ENCODE data around the gene SLC39A7. TPM values are rescaled to one million over a fixed set of nuclear protein-coding genes. Genes with fewer than 3 reads are reported as not detected.

SLC39A7 gene
- total RNA-seq, 2 experiments from 2014 or later = 33.0 to 41.8 TPM

GRCh38 chr6:33201935-33202334 lies 1.3 kb downstream of the SLC39A7 start:
- ChIA-PET CTCF (interaction anchor here (0.6 kb wide), 1 partner anchor 362 kb away, joined by 3 read pairs; no protein-coding TSS in a partner anchor), POLR2A (no interaction called here)
- peaks cover 76% of the 10 kb centered on the region for H3K4me1 Mint-ChIP-seq
- no peaks in the 10 kb centered on the region for H3K27me3 Mint-ChIP-seq
- peak overlapping the region; percentile 99 for H3K27ac Mint-ChIP-seq
- DNase-seq (no peak), ATAC-seq (no peak)
- intact Hi-C loops (cut with DNase I, micrococcal nuclease) = loop anchor here (2.0 to 10.0 kb wide), 11 partner anchors 213 to 1537 kb away; partner anchors contain the start of genes AGPAT1 (in 2 of the 2), RNF5 (in 2 of the 2), C6orf47 (in 1 of the 2) and CLIC1 (in 1 of the 2)
- H3K9me3 Mint-ChIP-seq (ENCODE audit: low read depth) = no peaks in the 10 kb centered on the region
- H3K4me3 Mint-ChIP-seq = peak overlapping the region; percentile 100
- H3K36me3 Mint-ChIP-seq (ENCODE audit: low read depth) = peaks cover 45% of the 10 kb centered on the region

GRCh38 chr6:33202799-33203198 lies 2.1 kb downstream of the SLC39A7 start:
- ChIA-PET POLR2A (no interaction called here), CTCF (interaction anchor here (0.9 to 1.2 kb wide), 3 partner anchors 46 to 96 kb away, joined by 3 to 5 read pairs (median 4); partner anchors contain the start of genes B3GALT4 and RGL2)
- no peaks in the 10 kb centered on the region for H3K9me3 Mint-ChIP-seq (ENCODE audit: low read depth)
- peaks cover 73% of the 10 kb centered on the region for H3K4me1 Mint-ChIP-seq
- no peaks in the 10 kb centered on the region for H3K27me3 Mint-ChIP-seq
- ATAC-seq (no peak), DNase-seq (no peak)
- H3K36me3 Mint-ChIP-seq (ENCODE audit: low read depth) = peaks cover 38% of the 10 kb centered on the region
- H3K27ac Mint-ChIP-seq = no peak overlapping the region
- intact Hi-C loops (cut with DNase I, micrococcal nuclease) = loop anchor here (5.0 to 10.0 kb wide), 8 partner anchors 212 to 1538 kb away; partner anchors contain the start of genes AGPAT1 (in 2 of the 2), RNF5 (in 2 of the 2), C6orf47 (in 1 of the 2) and CLIC1 (in 1 of the 2)
- peak overlapping the region; percentile 40 for H3K4me3 Mint-ChIP-seq

- Mint-ChIP-seq H3K9me3 (ENCODE audit: low read depth) (no peaks in the 10 kb centered on the region), H3K36me3 (ENCODE audit: low read depth) (peaks cover 38% of the 10 kb centered on the region), H3K27ac (no peak overlapping the region), H3K4me3 (peak overlapping the region; percentile 77), H3K27me3 (no peaks in the 10 kb centered on the region), H3K4me1 (peaks cover 65% of the 10 kb centered on the region)
- DNase-seq (no peak), ATAC-seq (no peak)
- intact Hi-C loops (cut with DNase I, micrococcal nuclease) = loop anchor here (1.0 to 10.0 kb wide), 13 partner anchors 21 to 1539 kb away; partner anchors contain the start of genes AGPAT1 (in 2 of the 2), RNF5 (in 2 of the 2), C6orf47 (in 1 of the 2) and CLIC1 (in 1 of the 2)
- CTCF ChIA-PET = interaction anchor here (1.0 to 1.2 kb wide), 2 partner anchors 45 to 96 kb away, joined by 3 to 5 read pairs; partner anchors contain the start of gene RGL2
- POLR2A ChIA-PET = no interaction called here
These were observed 2.9 kb downstream of the SLC39A7 start for GRCh38 chr6:33203443-33204164.

GRCh38 chr6:33204165-33204414 lies 3.4 kb downstream of the SLC39A7 start:
- peak overlapping the region; percentile 34 for H3K27ac Mint-ChIP-seq
- ChIA-PET CTCF (interaction anchor here (0.6 to 1.7 kb wide), 3 partner anchors 42 to 68 kb away, joined by 3 to 8 read pairs (median 4); partner anchors contain the start of genes RPS18 and VPS52), POLR2A (interaction anchor here (1.0 to 2.4 kb wide), 4 partner anchors 45 to 360 kb away, joined by 3 to 19 read pairs (median 5); partner anchors contain the start of gene PSMB8)
- no peak for DNase-seq
- intact Hi-C loops (cut with DNase I, micrococcal nuclease) = loop anchor here (1.0 to 10.0 kb wide), 13 partner anchors 21 to 1539 kb away; partner anchors contain the start of genes AGPAT1 (in 2 of the 2), RNF5 (in 2 of the 2), C6orf47 (in 1 of the 2) and CLIC1 (in 1 of the 2)
- ATAC-seq = no peak
- H3K9me3 Mint-ChIP-seq (ENCODE audit: low read depth) = no peaks in the 10 kb centered on the region
- peak overlapping the region; percentile 77 for H3K4me3 Mint-ChIP-seq
- no peaks in the 10 kb centered on the region for H3K27me3 Mint-ChIP-seq
- H3K4me1 Mint-ChIP-seq = peaks cover 65% of the 10 kb centered on the region
- H3K36me3 Mint-ChIP-seq (ENCODE audit: low read depth) = peaks cover 39% of the 10 kb centered on the region

- Mint-ChIP-seq H3K27me3 (no peaks in the 10 kb centered on the region), H3K4me3 (peak within 1 kb of the TSS; percentile 77), H3K36me3 (ENCODE audit: low read depth) (peaks cover 42% of the 10 kb centered on the region), H3K4me1 (peaks cover 66% of the 10 kb centered on the region), H3K9me3 (ENCODE audit: low read depth) (no peaks in the 10 kb centered on the region), H3K27ac (peak within 1 kb of the TSS; percentile 96)
- peak; percentile 96 for DNase-seq
- POLR2A ChIA-PET = interaction anchor here (1.0 to 2.4 kb wide), 4 partner anchors 45 to 360 kb away, joined by 3 to 19 read pairs (median 5); partner anchors contain the start of gene PSMB8
- peak; percentile 48 for ATAC-seq
- CTCF ChIA-PET = interaction anchor here (0.5 to 1.7 kb wide), 6 partner anchors 41 to 1467 kb away, joined by 3 to 8 read pairs (median 4); partner anchors contain the start of genes RPS18 and VPS52
- intact Hi-C loops (cut with DNase I, micrococcal nuclease) = loop anchor here (1.0 to 10.0 kb wide), 18 partner anchors 22 to 1540 kb away; partner anchors contain the start of genes AGPAT1 (in 2 of the 2), CUTA (in 2 of the 2), RNF5 (in 2 of the 2) and BRD2 (in 1 of the 2)
These were observed 3.9 kb downstream of the SLC39A7 start, which contains the start of gene HSD17B8 for GRCh38 chr6:33204415-33205190. TSS of gene HSD17B8 (plus strand) at chr6:33204655. CDS start at chr6:33204669, 14 bp downstream.

- H3K4me1 Mint-ChIP-seq = peaks cover 68% of the 10 kb centered on the region
- intact Hi-C loops (cut with DNase I, micrococcal nuclease) = loop anchor here (1.0 to 10.0 kb wide), 13 partner anchors 23 to 1541 kb away; partner anchors contain the start of genes CUTA (in 2 of the 2), BRD2 (in 1 of the 2), C6orf47 (in 1 of the 2) and CLIC1 (in 1 of the 2)
- H3K36me3 Mint-ChIP-seq (ENCODE audit: low read depth) = peaks cover 49% of the 10 kb centered on the region
- peak overlapping the region; percentile 77 for H3K4me3 Mint-ChIP-seq
- peak; percentile 81 for DNase-seq
- POLR2A ChIA-PET = interaction anchor here (0.6 to 2.4 kb wide), 6 partner anchors 44 to 365 kb away, joined by 3 to 19 read pairs (median 3); no protein-coding TSS in a partner anchor
- peak; percentile 57 for ATAC-seq
- CTCF ChIA-PET = interaction anchor here (0.5 to 1.7 kb wide), 6 partner anchors 40 to 1468 kb away, joined by 3 to 8 read pairs (median 4); no protein-coding TSS in a partner anchor
- H3K27me3 Mint-ChIP-seq = no peaks in the 10 kb centered on the region
- no peaks in the 10 kb centered on the region for H3K9me3 Mint-ChIP-seq (ENCODE audit: low read depth)
- H3K27ac Mint-ChIP-seq = peak overlapping the region; percentile 96
These were observed 4.7 kb downstream of the SLC39A7 start for GRCh38 chr6:33205191-33206026.

GRCh38 chr6:33206027-33206863 lies 5.6 kb downstream of the SLC39A7 start:
- peak overlapping the region; percentile 96 for H3K27ac Mint-ChIP-seq
- peaks cover 48% of the 10 kb centered on the region for H3K36me3 Mint-ChIP-seq (ENCODE audit: low read depth)
- intact Hi-C loops (cut with DNase I, micrococcal nuclease) = loop anchor here (5.0 to 10.0 kb wide), 7 partner anchors 209 to 1541 kb away; partner anchors contain the start of genes C6orf47 (in 1 of the 2), CLIC1 (in 1 of the 2), CSNK2B (in 1 of the 2) and CUTA (in 1 of the 2)
- ATAC-seq (no peak), DNase-seq (peak; percentile 33)
- ChIA-PET CTCF (interaction anchor here (0.6 kb wide), 1 partner anchor 56 kb away, joined by 3 read pairs; no protein-coding TSS in a partner anchor), POLR2A (interaction anchor here (0.6 to 2.4 kb wide), 4 partner anchors 43 to 364 kb away, joined by 3 to 19 read pairs (median 3); no protein-coding TSS in a partner anchor)
- peaks cover 65% of the 10 kb centered on the region for H3K4me1 Mint-ChIP-seq
- no peaks in the 10 kb centered on the region for H3K27me3 Mint-ChIP-seq
- H3K4me3 Mint-ChIP-seq = peak overlapping the region; percentile 77
- H3K9me3 Mint-ChIP-seq (ENCODE audit: low read depth) = no peaks in the 10 kb centered on the region

- POLR2A ChIA-PET = interaction anchor here (0.7 kb wide), 1 partner anchor 82 kb away, joined by 3 read pairs; the partner anchor contains the start of gene WDR46
- no peaks in the 10 kb centered on the region for H3K27me3 Mint-ChIP-seq
These were observed 6.3 kb downstream of the SLC39A7 start for GRCh38 chr6:33206864-33207551.

More at GRCh38 chr6:33206864-33207551, 6.3 kb downstream of the SLC39A7 start:
- intact Hi-C loops (cut with DNase I, micrococcal nuclease) = loop anchor here (5.0 to 10.0 kb wide), 7 partner anchors 208 to 1542 kb away; partner anchors contain the start of genes C6orf47 (in 1 of the 2), CLIC1 (in 1 of the 2), CSNK2B (in 1 of the 2) and CUTA (in 1 of the 2)
- H3K4me1 Mint-ChIP-seq = peaks cover 60% of the 10 kb centered on the region
- peak; percentile 46 for DNase-seq
- peaks cover 43% of the 10 kb centered on the region for H3K36me3 Mint-ChIP-seq (ENCODE audit: low read depth)
- peak overlapping the region; percentile 80 for H3K4me3 Mint-ChIP-seq
- ATAC-seq = no peak
- H3K27ac Mint-ChIP-seq = no peak overlapping the region
- CTCF ChIA-PET = interaction anchor here (0.6 kb wide), 1 partner anchor 81 kb away, joined by 3 read pairs; no protein-coding TSS in a partner anchor
- H3K9me3 Mint-ChIP-seq (ENCODE audit: low read depth) = no peaks in the 10 kb centered on the region

Measured in activated CD4-positive, alpha-beta T cell treated with anti-CD3 and anti-CD28 coated beads for 36 hours (primary cell).